IMR-90 (cell line): ENCODE measurements around the gene SSBP3. TPM values are rescaled to one million over a fixed set of nuclear protein-coding genes. Genes with fewer than 3 reads are reported as not detected.

Experiments used
- ATAC-seq: fragments of 200-7000 bp; cut with Tn5 transposase; 2 replicates; pipeline ENCODE4 v1.9.1; 2020; ENCODE audit warnings: low read depth, mild to moderate bottlenecking, moderate library complexity
- BruUV-seq: library from RNA; stranded (reverse); fragments of 400-500 nt; replicated peaks from 2 replicates; lab custom pipeline; 2021; lab: Mats Ljungman, UMichigan
- CTCF ChIA-PET: fragments of 300-600 bp; formaldehyde crosslinking; extraction: SDS; loops from one replicate; lab custom pipeline; 2021; ENCODE audit warnings: antibody characterized with exemption; lab: Yijun Ruan, JAX
- POLR2A ChIA-PET: fragments of 300-600 bp; sonication (Branson Sonifier 250); formaldehyde crosslinking; loops from one replicate; lab custom pipeline; 2022; ENCODE audit warnings: antibody characterized with exemption; ENCODE audit not compliant: unreplicated experiment; lab: Charles Lee
- DNase-seq: peaks from one replicate; pipeline ENCODE4 v3.0.0; 2013
- H2AFZ ChIP-seq: replicated peaks from 2 replicates; pipeline ENCODE3; 2013; ENCODE audit warnings: low read length, mild to moderate bottlenecking; ENCODE audit not compliant: poor library complexity
- H2AK5ac ChIP-seq: 2 replicates; pipeline ENCODE4 v1.6.1; 2013; ENCODE audit warnings: low read depth, low read length, inconsistent platforms
- H2AK9ac ChIP-seq: replicated peaks from 2 replicates; pipeline ENCODE3; 2013; ENCODE audit warnings: mild to moderate bottlenecking, low read depth, low read length, moderate library complexity; ENCODE audit not compliant: poor library complexity
- H2BK120ac ChIP-seq: 2 replicates; pipeline ENCODE4 v1.6.1; 2013; ENCODE audit warnings: low read depth, low read length, inconsistent platforms
- H2BK15ac ChIP-seq: 3 replicates; pipeline ENCODE4 v1.6.1; 2013; ENCODE audit warnings: low read depth, low read length, inconsistent platforms
- H2BK20ac ChIP-seq: 2 replicates; pipeline ENCODE4 v1.6.1; 2013; ENCODE audit warnings: low read depth, mild to moderate bottlenecking, inconsistent platforms, low read length, moderate library complexity
- H2BK5ac ChIP-seq: 2 replicates; pipeline ENCODE4 v1.6.1; 2013; ENCODE audit warnings: mild to moderate bottlenecking, low read depth, low read length, inconsistent platforms; ENCODE audit not compliant: poor library complexity, severe bottlenecking
- H3K14ac ChIP-seq: replicated peaks from 2 replicates; pipeline ENCODE4 v1.6.1; 2013; ENCODE audit warnings: low read depth, low read length, inconsistent platforms
- H3K18ac ChIP-seq: 2 replicates; pipeline ENCODE4 v1.6.1; 2013; ENCODE audit warnings: low read depth, low read length, control low read depth
- H3K23ac ChIP-seq: 2 replicates; pipeline ENCODE4 v1.6.1; 2013; ENCODE audit warnings: low read depth, low read length, inconsistent platforms
- H3K27ac ChIP-seq: 2 replicates; pipeline ENCODE4 v1.5.1; 2013; ENCODE audit warnings: mild to moderate bottlenecking, control low read depth, low read length; ENCODE audit not compliant: insufficient read depth
- H3K27me3 ChIP-seq: 2 replicates; pipeline ENCODE4 v1.6.1; 2013; ENCODE audit warnings: low read length; ENCODE audit not compliant: control insufficient read depth, insufficient read depth
- H3K36me3 ChIP-seq: 2 replicates; pipeline ENCODE4 v1.6.1; 2013; ENCODE audit warnings: low read length, mixed read lengths; ENCODE audit not compliant: control insufficient read depth, insufficient read depth
- H3K4ac ChIP-seq: 2 replicates; pipeline ENCODE4 v1.6.1; 2013; ENCODE audit warnings: low read depth, low read length, inconsistent platforms
- H3K4me1 ChIP-seq: 2 replicates; pipeline ENCODE4 v1.6.1; 2013; ENCODE audit warnings: low read length, mixed read lengths; ENCODE audit not compliant: control insufficient read depth, insufficient read depth
- H3K4me2 ChIP-seq: 2 replicates; pipeline ENCODE4 v1.6.1; 2013; ENCODE audit warnings: low read depth, mild to moderate bottlenecking, control low read depth, low read length, moderate library complexity
- H3K4me3 ChIP-seq: 2 replicates; pipeline ENCODE4 v1.5.1; 2013; ENCODE audit warnings: low read depth, mild to moderate bottlenecking, control low read depth, low read length, moderate library complexity; ENCODE audit not compliant: insufficient read depth
- H3K56ac ChIP-seq: 2 replicates; pipeline ENCODE4 v1.6.1; 2013; ENCODE audit warnings: low read length, inconsistent platforms; ENCODE audit not compliant: insufficient read depth; ENCODE audit errors: extremely low read depth
- H3K79me1 ChIP-seq, 2 experiments: 2 replicates each; pipeline ENCODE4 v1.6.1; 2013; ENCODE audit warnings: low read length in 2 of 2, inconsistent platforms in 1 of 2, low read depth in 1 of 2
- H3K9ac ChIP-seq: 2 replicates; pipeline ENCODE4 v1.6.1; 2013; ENCODE audit warnings: low read depth, low read length, control low read depth
- H3K9me1 ChIP-seq: 2 replicates; pipeline ENCODE4 v1.6.1; 2013; ENCODE audit warnings: low read length, inconsistent platforms; ENCODE audit not compliant: insufficient read depth
- H3K9me3 ChIP-seq: 2 replicates; pipeline ENCODE4 v1.6.1; 2013; ENCODE audit warnings: low read length; ENCODE audit not compliant: control insufficient read depth, insufficient read depth
- H4K20me1 ChIP-seq: 2 replicates; pipeline ENCODE4 v1.6.1; 2013; ENCODE audit warnings: low read length, inconsistent platforms; ENCODE audit not compliant: insufficient read depth
- H4K5ac ChIP-seq: 2 replicates; pipeline ENCODE4 v1.6.1; 2013; ENCODE audit warnings: mild to moderate bottlenecking, low read depth, low read length, control low read depth
- H4K8ac ChIP-seq, 2 experiments: 2 replicates each; pipeline ENCODE4 v1.6.1; 2013; ENCODE audit warnings: low read depth in 2 of 2, low read length in 2 of 2, control low read depth in 1 of 2, inconsistent platforms in 1 of 2
- H4K91ac ChIP-seq: 2 replicates; pipeline ENCODE4 v1.6.1; 2013; ENCODE audit warnings: low read depth, low read length, inconsistent platforms; ENCODE audit not compliant: insufficient read depth
- MAFK ChIP-seq: IDR thresholded peaks from 2 replicates; pipeline ENCODE4 v1.6.1; 2012; ENCODE audit warnings: low read depth, low read length, improper control_type of control experiment
- NFE2L2 ChIP-seq: fragments of 150-350 bp; IDR thresholded peaks from 2 replicates; pipeline ENCODE4 v1.6.1; 2016; ENCODE audit warnings: low read depth, mild to moderate bottlenecking, low read length
- WGBS, 2 experiments: methylation state at CpG; one replicate each; pipeline versions ENCODE4 v1.1.5 to v1.1.7; 2013; ENCODE audit warnings: missing lambda C conversion rate in 2 of 2; ENCODE audit not compliant: insufficient read length in 1 of 2; ENCODE audit errors: extremely low coverage in 2 of 2; 5-methylcytosine and 5-hydroxymethylcytosine counted together
- dilution Hi-C: fragments of 300-500 bp; cut with HindIII; formaldehyde crosslinking; loops from one replicate; pipeline ENCODE4 v1.14.3; 2018; ENCODE audit warnings: low sequenced_read_pairs; ENCODE audit not compliant: unreplicated experiment
- in situ Hi-C: fragments of 300-500 bp; cut with MboI; formaldehyde crosslinking; loops from 3 replicates; pipeline ENCODE4 v1.14.3; 2019; ENCODE audit warnings: low sequenced_read_pairs, inconsistent platforms, mixed read lengths
- intact Hi-C: fragments of 100-400 bp; cut with micrococcal nuclease; formaldehyde crosslinking; loops from 2 replicates; pipeline ENCODE4 v1.10.0; 2022
- polyA plus RNA-seq, 3 experiments: library from polyadenylated mRNA; depleted of rRNA; stranded (reverse); fragments of >200 nt; gene quantifications; 2 replicates each; pipeline ENCODE4 v1.2.3, GENCODE V29; 2012; ENCODE audit warnings: low replicate concordance in 1 of 3
- total RNA-seq: library from RNA; depleted of rRNA; stranded (reverse); fragments of >200 nt; gene quantifications from 2 replicates; pipeline ENCODE4 v1.2.3, GENCODE V29; 2012

SSBP3 gene
- total and polyA plus RNA-seq, 2 of the 4 experiments (the other 2 are of a cell fraction): 10.9 to 39.6 TPM

DNA sequence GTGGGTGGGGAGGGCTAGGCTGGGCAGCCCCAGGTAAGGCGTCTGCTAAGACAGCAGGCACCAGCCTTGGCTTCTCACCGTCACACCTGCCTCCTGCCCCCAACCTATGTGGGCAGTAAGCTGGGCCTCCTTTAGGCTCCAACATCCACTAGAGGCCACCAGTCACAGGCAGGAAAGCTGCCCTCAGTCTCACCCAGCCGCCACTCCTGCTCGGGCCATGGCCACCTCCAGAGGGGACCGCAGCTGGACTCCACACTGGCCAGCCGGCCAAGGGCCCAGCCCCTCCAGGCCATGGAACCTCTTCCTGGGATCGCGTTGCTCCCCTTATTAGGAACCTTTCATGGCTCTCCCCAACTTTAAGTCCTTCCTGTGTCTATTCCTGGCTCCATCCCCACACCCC lies 131.7 kb downstream of the SSBP3 start:
- H3K9me1 ChIP-seq: peaks cover 37% of the 10 kb centered on the region
- no peaks in the 10 kb centered on the region for H3K27me3 ChIP-seq
- ChIA-PET CTCF (interaction anchor here (1.3 to 1.4 kb wide), 2 partner anchors 13 to 19 kb away, joined by 3 read pairs; no protein-coding TSS in a partner anchor), POLR2A (no interaction called here)
- H2BK5ac ChIP-seq: peak overlapping the region; percentile 36
- 0 out of 2 replicates have a peak overlapping the region, but pooled peaks have one; percentile 31 for H2BK120ac ChIP-seq
- dilution Hi-C loops (no loop called here), intact Hi-C loops (no loop called here), in situ Hi-C loops (no loop called here)
- H2AK5ac ChIP-seq: peak overlapping the region; percentile 36; the same call in 1 of the 2 replicates
- H2BK15ac ChIP-seq: no peak overlapping the region
- H3K23ac ChIP-seq: no peak overlapping the region
- H3K4me2 ChIP-seq: no peak overlapping the region
- H3K36me3 ChIP-seq: peaks cover 5% of the 10 kb centered on the region; the same call in 1 of the 2 replicates
- no peak overlapping the region for H3K14ac ChIP-seq
- peaks cover 8% of the 10 kb centered on the region; the same call in 1 of the 2 replicates for H4K20me1 ChIP-seq
- no peak for TF ChIP-seq NFE2L2
- TF ChIP-seq MAFK: no peak
- no peak overlapping the region for H3K9ac ChIP-seq
- no peak overlapping the region for H3K4me3 ChIP-seq
- 85% methylated on average over 7 of the region's 8 CpGs; no CpG with 5 or more reads in 1 of the 2 experiments for WGBS, 2 experiments
- H3K79me1 ChIP-seq: peaks cover 37 to 92% of the 10 kb centered on the region in 2 experiments
- H2BK20ac ChIP-seq: no peak overlapping the region
- peak overlapping the region; percentile 67 for H4K91ac ChIP-seq
- H3K9me3 ChIP-seq: no peaks in the 10 kb centered on the region
- no peak overlapping the region; a peak in 1 of 4 replicates for H4K8ac ChIP-seq
- peak overlapping the region; percentile 50; the same call in 1 of the 2 replicates for H3K27ac ChIP-seq
- no peak overlapping the region for H4K5ac ChIP-seq
- H3K56ac ChIP-seq: no peak overlapping the region
- H2AFZ ChIP-seq: no peak overlapping the region
- H3K18ac ChIP-seq: no peak overlapping the region; the same call in 1 of the 2 replicates
- peak overlapping the region; percentile 41; the same call in 1 of the 2 replicates for H3K4ac ChIP-seq
- peaks cover 62% of the 10 kb centered on the region for H3K4me1 ChIP-seq
- ATAC-seq (no peak), DNase-seq (no peak)
- BruUV-seq: no TSS peak
- no peak overlapping the region for H2AK9ac ChIP-seq
